Measurements from ENCODE around the gene TMEM163.
"Not testable (repeated sequence)": the region's sequence is repeated elsewhere in the genome, so short reads cannot be mapped to it uniquely, and the experiment has no call there.

TMEM163 gene

DNA sequence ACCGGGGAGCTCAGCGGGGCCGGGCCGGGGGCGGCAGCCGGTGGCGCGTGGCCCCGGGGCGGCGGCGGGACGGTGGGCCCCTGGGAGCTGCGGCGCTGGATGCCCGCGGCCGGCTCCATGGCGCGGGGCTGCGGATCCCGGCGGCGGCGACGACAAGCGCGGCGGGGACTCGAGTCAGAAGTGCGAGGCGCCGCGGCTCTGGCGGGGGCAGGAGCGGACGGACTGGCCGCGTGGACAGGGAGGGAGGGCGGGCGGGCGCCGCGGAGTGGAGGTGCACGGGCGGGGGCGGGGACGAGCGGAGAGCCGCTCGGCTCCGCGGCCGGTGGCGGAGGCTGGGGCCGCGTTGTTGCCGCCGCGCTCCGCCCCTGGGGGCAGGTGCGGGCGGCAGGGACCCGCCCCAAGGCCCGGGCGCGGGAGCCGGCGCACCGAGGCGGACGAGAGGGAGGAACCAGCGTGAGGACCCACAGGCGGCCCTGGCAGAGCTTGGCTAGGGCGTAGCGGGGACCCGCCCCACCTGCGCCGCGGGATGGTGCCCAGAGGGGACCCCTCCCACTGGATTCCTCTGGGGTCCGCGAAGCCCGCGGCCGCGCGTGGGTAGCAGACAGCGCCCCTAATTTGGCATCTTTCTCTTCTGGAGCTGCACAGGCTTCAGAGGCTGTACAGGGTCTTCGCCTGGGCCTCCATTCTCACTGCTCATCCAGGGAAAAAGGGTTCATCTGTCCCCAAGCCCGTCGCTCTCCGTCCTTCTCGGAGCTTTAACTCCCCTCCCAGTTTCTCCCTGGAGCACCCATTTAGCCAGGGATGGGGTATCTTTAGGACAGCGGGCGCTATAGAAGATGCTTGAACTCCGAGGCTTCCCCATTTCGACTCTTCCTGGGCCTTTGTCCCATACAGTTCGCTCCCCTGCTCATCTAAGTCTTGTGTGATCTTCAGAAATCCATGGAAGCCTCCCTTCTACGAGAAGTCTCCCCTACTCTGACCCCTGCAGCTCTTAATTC lies at the start of gene TMEM163:
TMEM163 (minus strand) TSS at position 184 of the 998 bp plus-strand sequence.
- DNase-seq (ENCODE audit: low read depth, low spot score): no peak

DNA sequence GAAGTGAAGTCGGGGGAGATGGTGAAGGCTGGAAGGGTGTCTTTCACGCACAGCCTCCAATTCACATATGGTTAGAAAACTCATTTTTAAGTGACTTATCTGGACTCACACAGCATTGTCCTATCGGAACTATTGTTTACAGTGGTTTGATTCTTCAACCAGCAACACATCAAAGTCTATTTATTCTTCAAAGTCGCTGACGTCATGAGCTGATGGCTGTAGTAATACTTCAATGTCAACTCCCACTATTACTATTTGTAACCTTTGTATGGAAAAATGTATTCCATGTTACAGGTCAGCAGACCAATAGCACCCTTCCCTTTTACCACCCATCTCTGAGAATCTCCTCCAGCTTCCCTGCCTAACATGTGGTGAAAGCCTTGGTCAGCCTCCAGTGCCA lies 47.8 kb upstream of the TMEM163 start:
- no peak for DNase-seq (ENCODE audit: low read depth, low spot score)

DNA sequence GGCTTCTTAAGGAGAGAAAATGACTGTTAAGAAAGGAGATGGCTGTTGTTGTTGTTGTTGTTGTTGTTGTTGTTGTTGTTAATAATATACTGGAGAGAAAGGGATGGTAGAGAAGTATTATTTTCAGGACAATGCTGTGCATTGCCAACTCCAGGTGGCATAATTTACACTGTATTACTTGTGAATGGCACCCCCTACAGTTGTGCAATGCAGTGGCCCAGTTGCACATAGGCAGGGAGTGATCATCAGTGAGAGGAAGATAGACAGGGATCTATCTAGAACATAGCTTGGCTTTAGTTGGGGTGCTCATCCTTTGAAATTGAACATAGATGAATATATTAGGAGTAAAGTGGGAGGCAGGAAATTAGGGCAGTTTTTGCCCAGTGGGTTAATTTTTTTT lies 47.2 kb upstream of the TMEM163 start:
- no peak for DNase-seq (ENCODE audit: low read depth, low spot score)

DNA sequence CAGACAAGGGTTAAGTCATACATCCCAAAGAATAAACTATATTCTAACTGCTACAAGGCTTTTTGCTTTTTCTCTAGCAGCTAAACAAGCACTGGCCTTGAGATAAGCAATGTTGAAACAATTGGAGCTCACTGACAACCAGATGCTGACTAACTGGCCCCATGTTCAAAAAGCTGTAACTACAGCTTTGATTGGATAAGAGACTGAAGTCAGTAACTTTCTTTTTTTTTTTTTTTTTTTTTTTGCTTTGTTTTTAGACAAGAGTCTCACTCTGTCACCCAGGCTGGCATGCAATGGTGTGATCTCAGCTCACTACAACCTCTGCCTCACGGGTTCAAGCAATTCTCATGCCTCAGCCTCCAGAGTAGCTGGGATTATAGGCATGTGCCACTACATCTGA lies 45.4 kb upstream of the TMEM163 start:
- no peak for DNase-seq (ENCODE audit: low read depth, low spot score)

DNA sequence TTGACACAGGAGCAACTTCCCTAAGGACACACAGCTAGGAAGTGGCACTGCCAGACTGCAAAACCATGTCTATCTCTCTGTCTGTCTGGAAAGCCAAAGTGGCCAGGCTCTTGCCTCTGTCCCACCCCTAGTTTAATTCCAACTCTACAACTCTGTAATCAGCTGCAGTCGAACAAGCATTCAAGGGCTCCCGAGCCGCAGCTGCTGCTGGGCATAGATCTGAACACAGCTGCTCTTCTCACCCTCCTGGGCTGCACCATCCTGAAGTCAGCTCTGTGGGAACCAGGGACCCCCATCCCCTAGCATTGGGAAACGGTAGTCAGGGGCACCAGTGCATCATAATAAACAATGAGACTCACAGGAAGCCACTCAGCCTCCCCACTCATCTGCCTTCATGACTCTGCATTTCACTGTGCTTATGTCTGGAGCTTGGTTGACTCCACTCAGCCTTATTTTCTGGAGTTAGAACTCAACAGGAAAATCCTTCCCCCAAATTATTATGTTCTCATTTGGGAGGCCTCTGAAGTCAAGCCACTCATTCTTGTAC lies 44.4 kb upstream of the TMEM163 start:
- DNase-seq (ENCODE audit: low read depth, low spot score): no peak

DNA sequence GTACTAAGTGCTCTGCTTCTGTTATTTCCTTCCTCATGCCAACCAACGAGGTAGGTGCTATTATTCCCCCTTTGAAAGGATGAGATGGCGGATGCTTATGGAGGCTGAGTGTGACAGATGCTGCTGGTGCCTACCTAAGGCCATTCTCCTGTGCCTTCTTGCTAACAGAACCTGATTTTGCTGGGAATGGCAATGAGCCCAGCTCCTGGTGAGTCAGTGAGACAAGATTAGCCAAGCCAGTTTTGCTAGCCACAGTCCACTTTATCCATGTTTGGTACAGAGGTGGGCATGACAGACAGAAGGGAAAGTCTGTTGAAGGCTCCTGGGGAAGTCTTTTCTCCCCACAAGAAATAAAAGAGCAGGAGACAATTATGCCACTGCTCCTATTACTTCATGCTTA lies 43.7 kb upstream of the TMEM163 start:
- DNase-seq (ENCODE audit: low read depth, low spot score): no peak

DNA sequence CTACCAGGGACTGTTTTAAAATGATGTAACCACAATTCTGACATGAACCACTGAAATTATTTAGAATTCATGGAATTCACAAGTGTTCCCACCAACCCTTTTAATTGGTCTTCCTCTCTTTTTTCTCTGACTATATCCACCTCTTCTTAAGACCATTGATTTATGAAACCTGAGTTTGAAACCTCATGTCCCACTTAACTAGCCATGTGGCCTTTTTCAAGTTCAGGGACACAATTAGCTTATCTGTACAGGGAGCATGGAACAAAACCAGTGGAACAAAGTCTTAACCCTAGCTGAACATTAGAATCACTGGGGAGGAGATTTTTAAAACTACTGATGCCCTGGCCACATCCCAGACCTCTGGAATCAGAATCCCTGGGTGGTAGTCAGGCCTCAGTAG lies 41.6 kb upstream of the TMEM163 start:
- no peak for DNase-seq (ENCODE audit: low read depth, low spot score)

DNA sequence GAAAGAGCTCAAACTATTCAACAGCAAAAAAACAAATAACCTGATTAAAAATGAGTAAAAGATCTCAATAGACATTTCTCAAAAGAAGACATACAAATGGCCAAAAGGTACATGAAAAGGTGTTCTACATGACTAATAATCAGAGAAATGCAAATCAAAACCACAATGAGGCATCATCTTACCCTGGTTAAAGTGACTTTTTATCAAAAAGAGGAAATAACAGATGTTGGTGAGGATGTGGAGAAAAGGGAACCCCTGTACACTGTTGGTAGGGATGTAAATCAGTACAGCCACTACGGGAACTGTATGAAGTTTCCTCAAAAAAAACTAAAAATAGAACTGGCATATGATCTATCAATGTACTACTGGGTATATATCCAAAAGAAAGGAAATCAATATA lies 39.8 kb upstream of the TMEM163 start:
- no peak for DNase-seq (ENCODE audit: low read depth, low spot score)

DNA sequence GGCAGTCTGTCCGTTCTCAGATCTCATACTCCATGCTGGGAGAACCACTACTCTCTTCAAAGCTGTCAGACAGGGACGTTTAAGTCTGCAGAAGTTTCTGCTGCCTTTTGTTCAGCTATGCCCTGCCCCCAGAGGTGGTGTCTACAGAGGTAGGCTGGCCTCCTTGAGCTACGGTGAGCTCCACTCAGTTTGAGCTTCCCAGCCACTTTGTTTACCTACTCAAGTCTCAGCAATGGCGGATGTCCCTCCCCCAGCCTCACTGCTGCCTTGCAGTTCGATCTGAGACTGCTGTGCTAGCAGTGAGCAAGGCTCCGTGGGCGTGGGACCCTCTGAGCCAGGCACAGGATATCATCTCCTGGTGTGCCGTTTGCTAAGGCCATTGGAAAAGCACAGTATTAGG lies 33.2 kb upstream of the TMEM163 start:
- DNase-seq (ENCODE audit: low read depth, low spot score): not testable (repeated sequence)

DNA sequence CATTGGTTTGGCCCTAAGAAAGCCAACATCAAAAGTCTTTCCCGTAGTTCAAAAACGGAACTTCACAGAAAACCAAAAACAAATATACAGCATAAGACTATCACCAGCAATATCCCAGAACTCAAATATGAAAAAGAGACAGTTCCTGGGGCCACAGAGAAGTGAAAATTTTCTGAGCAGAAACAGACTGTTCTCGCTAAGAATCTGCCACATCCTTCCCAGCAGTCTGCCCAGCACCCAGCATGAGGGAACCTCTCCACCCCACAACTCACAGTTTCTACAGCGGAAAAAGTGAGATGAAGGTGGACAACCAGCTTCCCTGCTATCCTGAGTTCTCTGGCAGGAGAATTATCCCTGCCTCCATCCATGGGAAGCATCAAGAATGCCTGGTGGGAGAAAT lies 26.7 kb upstream of the TMEM163 start:
- DNase-seq (ENCODE audit: low read depth, low spot score): no peak

DNA sequence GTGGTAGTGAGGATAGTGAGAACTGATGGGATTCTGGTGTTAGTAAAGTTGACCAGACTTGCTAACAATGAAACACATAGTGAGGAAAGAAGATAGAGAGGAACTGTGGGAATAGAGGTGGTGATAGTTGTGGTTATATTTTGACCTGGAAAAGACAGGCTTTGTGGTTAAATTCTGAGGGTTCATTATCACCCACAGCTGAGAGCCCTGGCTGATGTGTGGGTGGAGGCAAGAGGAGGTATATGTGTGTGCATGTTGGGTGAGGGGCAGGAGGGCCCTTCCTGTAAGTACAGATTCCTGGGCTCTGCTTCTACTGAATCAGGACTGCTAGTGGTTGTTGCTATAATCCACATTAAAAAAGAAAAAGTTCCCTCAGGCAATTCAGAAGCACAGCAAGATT lies 26.2 kb upstream of the TMEM163 start:
- no peak for DNase-seq (ENCODE audit: low read depth, low spot score)

DNA sequence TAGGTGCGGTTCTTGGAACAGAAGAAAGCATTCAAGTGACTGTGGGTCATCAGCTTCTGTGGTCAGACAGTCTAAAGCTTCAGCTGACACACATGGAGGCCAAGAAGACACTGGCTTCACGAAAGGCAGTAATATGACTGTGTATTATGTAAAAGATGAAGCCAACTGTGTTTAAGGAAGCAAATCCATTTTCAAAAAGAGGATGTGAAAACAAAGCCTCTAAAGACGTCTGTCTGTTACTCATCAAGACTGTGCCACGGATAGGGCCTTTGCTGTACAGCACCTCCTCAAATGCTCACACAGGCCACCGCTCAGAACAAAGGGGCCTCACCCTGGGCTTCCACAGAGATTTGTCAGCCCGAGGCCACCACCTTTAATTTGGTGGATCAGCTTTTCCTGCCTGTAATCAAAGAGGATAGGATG lies 21.1 kb upstream of the TMEM163 start:
- no peak for DNase-seq (ENCODE audit: low read depth, low spot score)

DNA sequence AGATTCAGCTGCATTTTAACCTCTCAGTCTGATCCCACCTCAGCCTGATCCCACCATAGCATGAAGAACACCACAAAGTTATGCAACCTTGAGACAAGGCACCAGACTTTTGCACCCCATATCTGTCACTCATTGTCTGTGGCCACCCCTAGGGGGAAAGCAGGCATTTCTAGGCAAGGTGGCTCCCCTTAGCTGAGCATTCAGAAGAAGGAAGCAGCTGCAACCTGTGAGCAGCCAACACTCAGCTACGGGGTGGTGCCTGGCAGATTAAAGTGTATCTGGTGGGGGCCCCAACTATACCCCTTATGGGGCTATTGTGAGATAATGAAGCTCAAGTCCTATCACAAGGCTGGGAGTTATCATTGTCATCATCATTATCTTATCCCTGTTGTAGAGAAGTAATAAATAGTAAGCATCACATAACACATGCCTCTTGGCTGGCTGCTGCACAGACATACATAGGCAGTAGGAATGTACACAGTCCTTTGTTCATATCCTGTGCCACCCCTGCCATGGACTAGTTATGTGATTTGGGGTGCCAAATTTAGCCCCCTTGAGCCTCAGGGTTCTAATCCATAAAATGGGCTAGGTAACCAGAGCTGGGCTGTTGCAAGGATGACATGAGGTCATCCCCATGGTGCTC lies 20.6 kb upstream of the TMEM163 start:
- no peak for DNase-seq (ENCODE audit: low read depth, low spot score)

DNA sequence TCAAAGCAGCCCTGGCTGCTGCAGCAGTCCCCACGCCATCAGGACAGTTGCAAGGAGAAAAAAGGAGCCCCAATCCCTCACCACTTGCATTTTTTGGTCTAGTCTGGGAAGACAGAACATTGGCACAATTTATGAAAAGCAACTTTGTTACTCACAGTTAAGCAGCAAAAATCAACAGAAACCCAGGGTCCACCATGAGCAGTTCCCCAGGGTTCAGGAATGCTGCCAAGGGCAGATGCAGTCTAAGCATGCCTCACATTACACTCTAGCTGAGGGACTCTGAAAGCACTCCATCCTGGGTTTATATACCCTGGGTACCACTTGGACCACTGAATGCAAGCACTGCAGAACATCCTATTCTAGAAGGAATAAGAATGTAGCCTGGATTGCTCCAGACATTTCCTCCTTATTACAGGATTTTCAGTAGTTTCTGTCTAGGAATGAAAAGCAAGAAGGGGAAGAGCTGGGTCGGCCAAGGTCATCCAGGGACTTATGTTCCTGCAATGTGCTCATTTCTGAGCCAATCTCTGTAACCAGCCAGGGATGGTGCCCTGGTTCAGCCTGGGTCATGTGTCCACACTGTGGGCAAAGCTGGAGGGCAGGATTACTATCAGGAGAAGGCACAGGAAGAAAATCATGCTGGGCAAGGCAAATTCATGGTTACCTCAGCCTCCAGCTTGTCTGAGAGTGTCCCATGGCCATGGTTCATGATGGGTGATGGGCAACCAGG lies 19.5 kb upstream of the TMEM163 start:
- DNase-seq (ENCODE audit: low read depth, low spot score): no peak

DNA sequence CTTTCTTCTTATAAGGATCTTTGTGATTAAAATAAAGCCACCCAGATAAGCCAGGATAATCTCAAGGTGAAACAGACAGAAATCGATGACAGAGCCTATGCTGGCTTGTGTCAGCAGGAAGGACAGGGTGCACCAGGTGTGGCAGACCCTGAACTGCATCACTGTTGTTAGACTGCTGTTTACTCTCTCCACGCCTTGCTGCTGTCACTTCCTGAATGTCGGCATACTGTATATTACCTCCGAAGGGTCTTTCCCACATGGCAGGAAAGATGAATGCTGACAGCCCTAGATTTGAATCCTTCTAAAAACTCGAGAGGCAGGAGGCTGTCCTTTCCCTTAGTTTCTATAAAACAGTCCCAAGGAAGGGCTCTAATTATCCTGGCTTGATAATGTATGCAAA lies 18.9 kb upstream of the TMEM163 start:
- no peak for DNase-seq (ENCODE audit: low read depth, low spot score)

DNA sequence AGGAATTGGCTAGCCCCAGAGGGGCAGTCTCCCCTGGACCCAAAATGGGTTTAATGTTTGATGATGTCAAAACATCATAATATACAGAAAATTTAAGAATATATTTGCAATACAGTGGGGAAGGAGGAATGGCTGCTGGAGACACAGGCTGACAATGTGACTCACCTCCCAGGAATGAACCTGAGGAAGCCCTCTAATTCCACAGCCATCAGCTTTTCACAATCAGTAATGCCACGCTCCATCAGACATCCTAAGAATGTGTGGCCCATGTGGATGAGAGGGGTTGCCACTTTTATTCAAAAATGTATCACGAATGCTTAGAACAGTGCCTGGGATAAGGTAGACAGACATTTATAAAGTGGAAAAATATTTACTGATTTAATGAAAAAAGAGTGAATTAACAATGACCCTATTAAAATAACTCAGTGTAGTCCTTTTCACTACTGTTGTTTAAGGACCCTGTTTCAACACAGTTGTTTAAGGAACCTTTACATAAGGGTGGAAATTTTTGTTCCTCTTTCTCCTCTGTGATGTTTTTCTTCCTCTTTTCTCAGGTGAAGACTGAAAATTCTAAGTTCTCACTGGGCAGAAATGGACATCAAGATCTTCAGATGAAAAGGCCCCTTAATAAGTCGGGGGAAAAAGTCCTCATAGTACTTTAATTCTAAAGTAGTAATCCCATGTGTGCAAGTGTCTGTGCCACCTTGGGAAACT lies 17.5 kb upstream of the TMEM163 start:
- DNase-seq (ENCODE audit: low read depth, low spot score): no peak

DNA sequence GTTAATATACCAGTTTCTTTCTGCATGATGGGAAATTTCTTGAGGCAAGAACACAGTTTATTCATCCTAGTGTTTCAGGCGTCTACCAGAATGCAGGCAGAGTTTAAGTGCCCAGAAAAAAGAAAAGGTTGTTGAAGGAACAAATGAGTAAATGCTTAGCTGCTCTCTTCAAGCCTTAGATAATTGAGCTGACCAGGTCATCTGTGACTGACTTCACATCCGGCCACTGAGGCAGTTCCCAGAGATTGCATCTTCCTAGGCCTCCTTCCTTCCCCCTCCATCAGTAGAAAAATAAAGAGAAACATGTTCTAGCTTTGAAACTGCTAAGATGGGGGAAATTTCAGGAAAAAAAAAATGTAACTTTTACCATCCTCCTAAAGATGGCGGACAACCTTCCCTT lies 9.4 kb upstream of the TMEM163 start:
- no peak for DNase-seq (ENCODE audit: low read depth, low spot score)

DNA sequence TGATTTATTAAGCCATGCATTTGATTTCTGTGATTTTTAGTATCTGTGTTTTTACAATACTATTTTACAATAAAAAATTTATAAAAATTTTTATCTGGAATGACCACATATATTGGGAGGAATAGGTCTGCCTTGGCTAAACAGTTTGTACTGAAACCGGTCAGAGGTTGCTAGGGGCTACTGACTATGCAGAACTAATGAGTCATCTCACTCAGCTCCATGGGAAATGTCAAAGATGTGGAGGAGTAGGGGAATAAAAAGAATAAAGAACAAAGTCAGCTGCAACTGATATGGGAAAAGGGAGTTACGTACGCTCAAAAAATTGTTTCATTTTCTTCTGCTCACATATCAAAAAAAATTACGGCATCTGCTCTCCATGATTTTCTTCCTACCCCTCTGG lies 8.6 kb upstream of the TMEM163 start:
- DNase-seq (ENCODE audit: low read depth, low spot score): no peak

DNA sequence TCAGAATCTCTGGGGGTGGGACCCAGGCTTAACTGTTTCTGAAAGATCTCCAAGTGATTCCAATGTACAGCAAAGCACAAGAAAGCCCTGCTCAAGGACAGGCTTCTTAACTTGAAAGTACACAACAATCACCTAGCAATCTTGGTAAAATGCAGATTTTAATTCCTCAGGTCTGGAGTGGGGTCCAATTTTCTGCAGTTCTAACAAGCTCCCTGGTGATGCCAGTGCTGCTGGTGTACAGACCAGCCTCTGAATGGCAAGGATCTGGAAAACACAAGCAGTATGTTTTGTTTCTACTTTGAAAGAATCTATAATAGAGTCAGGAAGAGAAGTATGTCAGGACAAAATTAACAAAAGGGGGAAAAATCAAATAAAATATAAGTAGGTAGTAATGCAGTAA lies 7.8 kb upstream of the TMEM163 start:
- no peak for DNase-seq (ENCODE audit: low read depth, low spot score)

DNA sequence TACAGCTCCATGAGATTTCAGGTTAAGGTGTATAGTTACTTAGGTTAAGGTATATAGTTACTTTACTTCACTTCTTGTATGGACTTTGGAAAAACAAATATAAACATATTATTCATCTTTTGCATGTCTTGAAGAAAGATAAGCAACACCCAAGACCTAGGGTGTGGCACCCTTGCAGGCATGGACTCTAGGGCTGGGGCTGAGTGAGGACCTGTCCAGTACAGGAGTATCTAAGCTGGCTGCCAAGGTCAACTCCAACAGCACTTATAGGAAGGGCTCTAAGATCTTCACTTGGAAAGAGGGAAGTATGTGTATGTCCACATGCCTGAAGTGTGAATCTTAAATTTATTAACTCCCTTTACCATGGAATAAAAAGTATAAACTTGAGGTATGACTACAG lies 7.1 kb upstream of the TMEM163 start:
- DNase-seq (ENCODE audit: low read depth, low spot score): no peak

DNA sequence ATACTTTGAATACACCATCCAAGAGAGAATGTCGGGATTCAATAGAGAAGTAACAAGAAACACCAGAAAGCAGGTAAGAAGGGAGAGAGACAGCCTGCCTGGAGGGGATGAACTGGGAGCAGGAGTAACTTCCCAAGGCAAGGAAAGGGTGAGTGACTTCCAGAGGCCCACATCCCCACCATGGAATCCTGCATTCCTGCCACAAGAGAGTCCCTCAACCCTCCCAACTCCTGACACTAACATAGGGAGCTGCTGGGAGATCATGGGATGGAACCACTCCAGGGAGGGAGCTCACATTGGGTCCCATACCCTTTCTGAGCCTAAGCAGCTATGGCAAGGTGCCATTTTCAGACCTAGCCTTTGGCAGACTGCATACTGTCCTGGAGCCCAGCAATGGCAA lies 5.5 kb upstream of the TMEM163 start:
- DNase-seq (ENCODE audit: low read depth, low spot score): no peak
